GM21619 (cell line): ENCODE data around the gene TBC1D8.

Experiments
- ATAC-seq: cut with Tn5 transposase; IDR thresholded peaks from one replicate; pipeline ENCODE4 v1.9.1; 2021; ENCODE audit not compliant: unreplicated experiment

TBC1D8 gene

GRCh38 chr2:101139495-101139894 lies 11.7 kb downstream of the TBC1D8 start:
- no peak for ATAC-seq

GRCh38 chr2:101135412-101136296 lies 15.5 kb downstream of the TBC1D8 start:
- ATAC-seq = no peak

GRCh38 chr2:101133492-101134100 lies 17.6 kb downstream of the TBC1D8 start:
- ATAC-seq = no peak

- no peak for ATAC-seq
Measured at GRCh38 chr2:101132202-101132601, 19.0 kb downstream of the TBC1D8 start.

- ATAC-seq = no peak
Measured at GRCh38 chr2:101130081-101130480, 21.1 kb downstream of the TBC1D8 start.

GRCh38 chr2:101127319-101128056 lies 23.7 kb downstream of the TBC1D8 start:
- no peak for ATAC-seq

GRCh38 chr2:101125808-101126207 lies 25.4 kb downstream of the TBC1D8 start:
- ATAC-seq = no peak

- no peak for ATAC-seq
Measured at GRCh38 chr2:101125374-101125773, 25.8 kb downstream of the TBC1D8 start.

GRCh38 chr2:101124643-101125366 lies 26.4 kb downstream of the TBC1D8 start:
- no peak for ATAC-seq

GRCh38 chr2:101123795-101124471 lies 27.2 kb downstream of the TBC1D8 start:
- ATAC-seq = no peak

GRCh38 chr2:101121174-101121573 lies 30.0 kb downstream of the TBC1D8 start:
- no peak for ATAC-seq

GRCh38 chr2:101120124-101120996 lies 30.8 kb downstream of the TBC1D8 start:
- no peak for ATAC-seq

GRCh38 chr2:101119431-101119830 lies 31.8 kb downstream of the TBC1D8 start:
- ATAC-seq = no peak

GRCh38 chr2:101116841-101117552 lies 34.2 kb downstream of the TBC1D8 start:
- ATAC-seq = no peak

- ATAC-seq = no peak
Measured at GRCh38 chr2:101116348-101116747, 34.8 kb downstream of the TBC1D8 start.

GRCh38 chr2:101115664-101116063 lies 35.5 kb downstream of the TBC1D8 start:
- no peak for ATAC-seq

- no peak for ATAC-seq
Measured at GRCh38 chr2:101114815-101115214, 36.4 kb downstream of the TBC1D8 start.

GRCh38 chr2:101114268-101114783 lies 36.9 kb downstream of the TBC1D8 start:
- ATAC-seq = no peak
